Ovary (tissue), 3 donors: Measurements from ENCODE around the gene MEN1.

Experiments
- EP300 ChIP-seq: sonication (generic); formaldehyde crosslinking; IDR thresholded peaks from one replicate; pipeline ENCODE4 v1.6.1; 2017; ENCODE audit warnings: antibody characterized with exemption
- POLR2A ChIP-seq: fragments of 450-650 bp; IDR thresholded peaks from one replicate; pipeline ENCODE4 v1.6.1; 2017; ENCODE audit warnings: antibody characterized with exemption, mild to moderate bottlenecking, moderate library complexity
- TF ChIP-seq, protein P1 (sequence below), 3 donors: fragments of 450-650 bp in 2 of 3; fragments of 200-600 bp in 1 of 3; IDR thresholded peaks; one replicate each; pipeline versions ENCODE4 v1.5.1 to v1.8.0; 2016 to 2022; ENCODE audit warnings: antibody characterized with exemption in 3 of 3, mild to moderate bottlenecking in 1 of 3
- donor health status: DM: no; HTN: no; CAD: no.

DNA sequence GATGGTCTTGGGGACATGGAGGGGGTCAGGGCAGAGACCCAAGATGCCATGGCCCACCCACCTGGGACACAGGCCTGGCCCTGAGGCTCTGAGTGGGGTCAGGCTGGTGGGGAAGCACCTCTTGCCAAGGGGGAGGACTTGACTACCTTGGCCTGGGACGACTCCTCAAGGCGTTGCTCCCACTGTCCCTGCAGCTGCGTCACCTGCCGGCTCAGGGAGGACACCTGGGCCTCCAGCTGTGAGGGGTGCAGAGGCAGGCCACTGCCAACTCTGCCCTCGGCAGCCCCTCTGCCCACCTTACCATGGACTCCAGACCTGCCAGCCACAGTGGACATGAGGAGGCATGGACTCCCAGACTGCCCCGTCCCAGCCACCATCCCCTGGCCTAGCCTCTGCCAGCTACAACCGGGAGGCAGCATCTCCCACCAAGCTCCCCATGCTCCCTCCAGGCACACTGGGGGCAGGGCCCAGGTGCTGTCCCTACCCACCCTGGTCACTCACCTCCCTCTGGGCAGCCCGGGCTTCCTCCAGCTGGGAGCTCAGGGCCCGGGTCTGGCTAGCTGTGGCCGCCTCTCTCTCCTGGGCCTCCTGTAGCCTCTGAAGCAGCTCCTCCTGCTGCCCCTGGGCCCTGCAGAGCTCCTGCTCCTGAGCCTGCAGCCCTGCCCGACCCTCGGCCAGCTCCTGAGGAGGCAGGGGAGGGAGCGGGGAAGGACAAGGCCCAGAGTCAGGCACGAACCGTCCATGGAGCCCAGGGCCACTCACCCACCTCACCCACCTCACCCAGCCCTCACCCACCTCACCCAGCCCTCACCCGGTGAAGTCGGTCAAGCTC is 25.5 kb upstream of the MEN1 start:
- TF ChIP-seq, protein P1, sequence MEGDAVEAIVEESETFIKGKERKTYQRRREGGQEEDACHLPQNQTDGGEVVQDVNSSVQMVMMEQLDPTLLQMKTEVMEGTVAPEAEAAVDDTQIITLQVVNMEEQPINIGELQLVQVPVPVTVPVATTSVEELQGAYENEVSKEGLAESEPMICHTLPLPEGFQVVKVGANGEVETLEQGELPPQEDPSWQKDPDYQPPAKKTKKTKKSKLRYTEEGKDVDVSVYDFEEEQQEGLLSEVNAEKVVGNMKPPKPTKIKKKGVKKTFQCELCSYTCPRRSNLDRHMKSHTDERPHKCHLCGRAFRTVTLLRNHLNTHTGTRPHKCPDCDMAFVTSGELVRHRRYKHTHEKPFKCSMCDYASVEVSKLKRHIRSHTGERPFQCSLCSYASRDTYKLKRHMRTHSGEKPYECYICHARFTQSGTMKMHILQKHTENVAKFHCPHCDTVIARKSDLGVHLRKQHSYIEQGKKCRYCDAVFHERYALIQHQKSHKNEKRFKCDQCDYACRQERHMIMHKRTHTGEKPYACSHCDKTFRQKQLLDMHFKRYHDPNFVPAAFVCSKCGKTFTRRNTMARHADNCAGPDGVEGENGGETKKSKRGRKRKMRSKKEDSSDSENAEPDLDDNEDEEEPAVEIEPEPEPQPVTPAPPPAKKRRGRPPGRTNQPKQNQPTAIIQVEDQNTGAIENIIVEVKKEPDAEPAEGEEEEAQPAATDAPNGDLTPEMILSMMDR (IDR thresholded peaks at IDR 0.05): no peak
- no peak for TF ChIP-seq POLR2A
- no peak for TF ChIP-seq EP300
